Activated B cell treated with CpG ODN at 0.5 μM for 24 hours (primary cell): ENCODE data around the gene PLSCR3. TPM values are rescaled to one million over a fixed set of nuclear protein-coding genes. Genes with fewer than 3 reads are reported as not detected.

Source experiments
- ATAC-seq: fragments of 200-7000 bp; cut with Tn5 transposase; one replicate; pipeline ENCODE4 v1.10.0; 2021; ENCODE audit warnings: low read depth, mild to moderate bottlenecking, moderate library complexity
- CTCF ChIA-PET: fragments of 350-600 bp; sonication (Branson Sonifier 250); formaldehyde crosslinking; loops from one replicate; lab custom pipeline; 2021; ENCODE audit warnings: antibody characterized with exemption; lab: Charles Lee
- POLR2A ChIA-PET: fragments of 350-600 bp; sonication (Branson Sonifier 250); formaldehyde crosslinking; loops from one replicate; lab custom pipeline; 2021; ENCODE audit warnings: antibody characterized with exemption; lab: Charles Lee
- DNase-seq: peaks from one replicate; pipeline ENCODE4 v3.0.0; 2022
- H3K27ac Mint-ChIP-seq: one replicate; pipeline ENCODE4 v1.8.0; 2020; ENCODE audit warnings: mixed read lengths
- H3K27me3 Mint-ChIP-seq: one replicate; pipeline ENCODE4 v1.8.0; 2021; ENCODE audit warnings: mixed read lengths
- H3K36me3 Mint-ChIP-seq: one replicate; pipeline ENCODE4 v1.8.0; 2021; ENCODE audit warnings: low read depth, mixed read lengths
- H3K4me1 Mint-ChIP-seq: one replicate; pipeline ENCODE4 v1.8.0; 2021; ENCODE audit warnings: mixed read lengths
- H3K4me3 Mint-ChIP-seq: one replicate; pipeline ENCODE4 v1.8.0; 2020; ENCODE audit warnings: mild to moderate bottlenecking, mixed read lengths
- H3K9me3 Mint-ChIP-seq: one replicate; pipeline ENCODE4 v1.8.0; 2020; ENCODE audit warnings: mixed read lengths
- CTCF ChIP-seq: fragments of 200-600 bp; IDR thresholded peaks from one replicate; pipeline ENCODE4 v1.8.0; 2022; ENCODE audit warnings: antibody characterized with exemption, mild to moderate bottlenecking
- intact Hi-C: fragments of 100-400 bp; cut with micrococcal nuclease; formaldehyde crosslinking; loops from one replicate; pipeline ENCODE4 v1.15.1; 2024
- total RNA-seq: library from RNA; stranded (reverse); gene quantifications from 2 replicates; pipeline ENCODE4 v1.2.3, GENCODE V29; 2022

PLSCR3 gene
- total RNA-seq, 1 donor from 2014 or later = 35.2 TPM

- DNase-seq (no peak), ATAC-seq (no peak)
- H3K4me1 Mint-ChIP-seq = peaks cover 21% of the 10 kb centered on the region
- ChIA-PET POLR2A (no interaction called here), CTCF (interaction anchor here (1.9 to 4.2 kb wide), 4 partner anchors 79 to 232 kb away, joined by 7 to 31 read pairs (median 26); partner anchors contain the start of genes SENP3 and SOX15)
- intact Hi-C loops = loop anchor here (2.0 kb wide), 1 partner anchor 157 kb away; no protein-coding TSS in a partner anchor
- H3K27ac Mint-ChIP-seq = no peak overlapping the region
- H3K9me3 Mint-ChIP-seq = no peaks in the 10 kb centered on the region
- TF ChIP-seq CTCF = no peak
- no peaks in the 10 kb centered on the region for H3K27me3 Mint-ChIP-seq
- H3K4me3 Mint-ChIP-seq = no peak overlapping the region
- no peaks in the 10 kb centered on the region for H3K36me3 Mint-ChIP-seq
Measured at GRCh38 chr17:7357381-7357780, 36.9 kb downstream of the PLSCR3 start.

DNA sequence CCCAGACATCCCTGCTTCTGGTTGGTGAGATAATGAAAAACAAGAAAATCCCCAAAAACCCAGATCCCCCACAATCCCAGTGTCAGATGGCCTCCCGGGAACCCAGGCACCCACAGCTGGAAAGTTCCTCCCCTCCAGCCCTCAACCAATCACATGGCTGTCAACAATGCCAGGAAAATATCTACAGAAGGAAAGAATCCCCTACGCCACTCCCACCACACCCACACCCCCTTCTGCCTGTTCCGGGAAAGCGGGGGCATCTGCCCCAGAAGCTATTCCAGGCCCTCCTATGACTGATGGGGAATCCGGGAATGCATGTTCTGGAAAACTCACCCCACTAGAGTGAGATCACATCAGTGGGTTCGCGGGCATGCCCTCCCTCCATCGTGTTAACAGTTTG lies 37.6 kb downstream of the PLSCR3 start:
- Mint-ChIP-seq H3K27me3 (no peaks in the 10 kb centered on the region), H3K36me3 (peaks cover 2% of the 10 kb centered on the region), H3K4me3 (no peak overlapping the region), H3K27ac (no peak overlapping the region), H3K4me1 (peaks cover 23% of the 10 kb centered on the region), H3K9me3 (no peaks in the 10 kb centered on the region)
- POLR2A ChIA-PET = interaction anchor here (1.2 to 1.7 kb wide), 8 partner anchors 37 to 331 kb away, joined by 3 to 12 read pairs (median 4); partner anchors contain the start of genes CD68, PLSCR3, POLR2A and TMEM102
- intact Hi-C loops = loop anchor here (1.0 to 2.0 kb wide), 5 partner anchors 38 to 205 kb away; partner anchors contain the start of genes PLSCR3, POLR2A and SENP3
- ATAC-seq (no peak), DNase-seq (no peak)
- no peak for TF ChIP-seq CTCF
- CTCF ChIA-PET = interaction anchor here (0.8 to 4.2 kb wide), 11 partner anchors 19 to 331 kb away, joined by 4 to 31 read pairs (median 11); partner anchors contain the start of genes ACAP1, SENP3, SOX15 and TP53

- Mint-ChIP-seq H3K36me3 (peaks cover 2% of the 10 kb centered on the region), H3K27ac (no peak overlapping the region), H3K9me3 (no peaks in the 10 kb centered on the region), H3K4me1 (peaks cover 26% of the 10 kb centered on the region), H3K4me3 (no peak overlapping the region), H3K27me3 (no peaks in the 10 kb centered on the region)
- ChIA-PET POLR2A (interaction anchor here (0.6 to 2.0 kb wide), 18 partner anchors 19 to 332 kb away, joined by 3 to 12 read pairs (median 4); partner anchors contain the start of genes ACAP1, CD68, FGF11 and MPDU1), CTCF (interaction anchor here (0.7 to 4.2 kb wide), 25 partner anchors 11 to 331 kb away, joined by 3 to 31 read pairs (median 4); partner anchors contain the start of genes ACAP1, FGF11, MPDU1 and SENP3)
- no peak for TF ChIP-seq CTCF
- DNase-seq (peak; percentile 78), ATAC-seq (peak; percentile 56)
- intact Hi-C loops = loop anchor here (1.0 to 2.0 kb wide), 5 partner anchors 38 to 205 kb away; partner anchors contain the start of genes PLSCR3, POLR2A and SENP3
Measured at GRCh38 chr17:7356072-7356549, 38.2 kb downstream of the PLSCR3 start.

- TF ChIP-seq CTCF = no peak
- ATAC-seq = no peak
- POLR2A ChIA-PET = interaction anchor here (0.6 to 2.0 kb wide), 19 partner anchors 19 to 332 kb away, joined by 3 to 12 read pairs (median 4); partner anchors contain the start of genes ACAP1, CD68, FGF11 and MPDU1
- Mint-ChIP-seq H3K27me3 (no peaks in the 10 kb centered on the region), H3K27ac (no peak overlapping the region), H3K4me3 (no peak overlapping the region), H3K9me3 (no peaks in the 10 kb centered on the region), H3K4me1 (peaks cover 31% of the 10 kb centered on the region), H3K36me3 (peaks cover 2% of the 10 kb centered on the region)
- CTCF ChIA-PET = interaction anchor here (0.7 to 4.2 kb wide), 24 partner anchors 10 to 332 kb away, joined by 3 to 31 read pairs (median 4); partner anchors contain the start of genes ACAP1, FGF11, MPDU1 and SENP3
- intact Hi-C loops = no loop called here
- DNase-seq = no peak
Measured at GRCh38 chr17:7355573-7355972, 38.8 kb downstream of the PLSCR3 start.

DNA sequence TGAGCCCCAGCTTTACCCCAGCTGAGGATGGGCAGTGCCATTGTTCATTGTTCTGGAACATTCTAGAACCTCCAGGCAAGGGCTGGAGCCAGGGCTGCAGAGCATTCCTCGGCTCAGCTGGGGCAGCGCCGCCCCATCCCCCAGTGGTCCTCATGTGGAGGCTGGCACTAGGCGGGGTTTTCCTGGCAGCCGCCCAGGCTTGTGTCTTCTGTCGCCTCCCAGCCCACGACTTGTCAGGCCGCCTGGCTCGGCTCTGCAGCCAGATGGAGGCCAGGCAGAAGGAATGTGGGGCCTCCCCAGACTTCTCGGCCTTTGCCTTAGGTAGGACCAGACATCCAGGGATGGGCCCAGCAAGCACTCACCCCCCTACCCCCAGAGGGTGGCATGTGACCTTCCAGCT lies 39.3 kb downstream of the PLSCR3 start, which contains the start of gene TMEM95:
TMEM95 (plus strand) TSS at position 104 of the 400 bp plus-strand sequence; CDS start at position 153, 49 bp downstream.
- intact Hi-C loops = no loop called here
- H3K4me1 Mint-ChIP-seq = peaks cover 36% of the 10 kb centered on the region
- ChIA-PET POLR2A (interaction anchor here (0.6 to 2.0 kb wide), 11 partner anchors 18 to 229 kb away, joined by 3 to 12 read pairs (median 6); partner anchors contain the start of genes ACAP1, CD68, FGF11 and MPDU1), CTCF (interaction anchor here (0.9 to 4.2 kb wide), 11 partner anchors 21 to 332 kb away, joined by 3 to 31 read pairs (median 7); partner anchors contain the start of genes MPDU1, SENP3, SOX15 and TNFSF13)
- DNase-seq (no peak), ATAC-seq (no peak)
- H3K27ac Mint-ChIP-seq = peak within 1 kb of the TSS; percentile 43
- no peak for TF ChIP-seq CTCF
- no peaks in the 10 kb centered on the region for H3K9me3 Mint-ChIP-seq
- no peak within 1 kb of the TSS for H3K4me3 Mint-ChIP-seq
- no peaks in the 10 kb centered on the region for H3K27me3 Mint-ChIP-seq
- peaks cover 2% of the 10 kb centered on the region for H3K36me3 Mint-ChIP-seq
